ENCODE measurements around the gene B9D1. TPM values are rescaled to one million over a fixed set of nuclear protein-coding genes. Genes with fewer than 3 reads are reported as not detected.

Gene B9D1
- total and polyA plus RNA-seq, 2 experiments from 2014 or later, result 35.2 to 63.5 TPM

DNA sequence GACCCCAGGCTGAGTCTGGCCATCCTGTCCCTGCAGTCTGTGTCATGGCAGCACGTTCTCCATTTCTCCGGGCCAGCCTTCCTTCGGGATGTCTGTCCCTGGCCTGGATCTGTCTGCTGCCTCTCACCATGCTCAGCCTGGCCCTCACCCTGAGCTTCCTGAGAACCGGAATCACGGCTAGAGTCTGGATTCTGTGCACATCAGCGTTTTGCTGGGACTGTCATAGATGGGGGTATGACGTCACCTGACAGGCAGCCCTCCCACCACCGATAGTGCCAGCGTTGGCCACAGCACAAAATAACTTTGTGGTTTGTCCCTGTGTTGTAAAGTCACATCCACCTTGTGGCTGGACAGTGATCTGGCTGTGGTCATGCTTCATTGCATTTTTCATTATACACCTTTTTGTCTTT lies 59.2 kb downstream of the B9D1 start:
- ATAC-seq (no peak), DNase-seq (ENCODE audit: low spot score) (no peak)
- TF ChIP-seq ZNF114 (CRISPR knock-in tag; IDR thresholded peaks at IDR 0.05) (no peak), EZH2phosphoT487 (IDR thresholded peaks at IDR 0.05; ENCODE audit: unreplicated experiment) (no peak)
- TF ChIP-seq, protein P1, sequence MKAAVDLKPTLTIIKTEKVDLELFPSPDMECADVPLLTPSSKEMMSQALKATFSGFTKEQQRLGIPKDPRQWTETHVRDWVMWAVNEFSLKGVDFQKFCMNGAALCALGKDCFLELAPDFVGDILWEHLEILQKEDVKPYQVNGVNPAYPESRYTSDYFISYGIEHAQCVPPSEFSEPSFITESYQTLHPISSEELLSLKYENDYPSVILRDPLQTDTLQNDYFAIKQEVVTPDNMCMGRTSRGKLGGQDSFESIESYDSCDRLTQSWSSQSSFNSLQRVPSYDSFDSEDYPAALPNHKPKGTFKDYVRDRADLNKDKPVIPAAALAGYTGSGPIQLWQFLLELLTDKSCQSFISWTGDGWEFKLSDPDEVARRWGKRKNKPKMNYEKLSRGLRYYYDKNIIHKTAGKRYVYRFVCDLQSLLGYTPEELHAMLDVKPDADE (IDR thresholded peaks at IDR 0.05), result no peak
- TF ChIP-seq, protein P2, sequence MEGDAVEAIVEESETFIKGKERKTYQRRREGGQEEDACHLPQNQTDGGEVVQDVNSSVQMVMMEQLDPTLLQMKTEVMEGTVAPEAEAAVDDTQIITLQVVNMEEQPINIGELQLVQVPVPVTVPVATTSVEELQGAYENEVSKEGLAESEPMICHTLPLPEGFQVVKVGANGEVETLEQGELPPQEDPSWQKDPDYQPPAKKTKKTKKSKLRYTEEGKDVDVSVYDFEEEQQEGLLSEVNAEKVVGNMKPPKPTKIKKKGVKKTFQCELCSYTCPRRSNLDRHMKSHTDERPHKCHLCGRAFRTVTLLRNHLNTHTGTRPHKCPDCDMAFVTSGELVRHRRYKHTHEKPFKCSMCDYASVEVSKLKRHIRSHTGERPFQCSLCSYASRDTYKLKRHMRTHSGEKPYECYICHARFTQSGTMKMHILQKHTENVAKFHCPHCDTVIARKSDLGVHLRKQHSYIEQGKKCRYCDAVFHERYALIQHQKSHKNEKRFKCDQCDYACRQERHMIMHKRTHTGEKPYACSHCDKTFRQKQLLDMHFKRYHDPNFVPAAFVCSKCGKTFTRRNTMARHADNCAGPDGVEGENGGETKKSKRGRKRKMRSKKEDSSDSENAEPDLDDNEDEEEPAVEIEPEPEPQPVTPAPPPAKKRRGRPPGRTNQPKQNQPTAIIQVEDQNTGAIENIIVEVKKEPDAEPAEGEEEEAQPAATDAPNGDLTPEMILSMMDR (conservative IDR thresholded peaks at IDR 0.05; ENCODE audit: low read depth in 2 of 2), result no peak
- H3K27me3 Mint-ChIP-seq (ENCODE audit: insufficient read depth, low read depth, poor library complexity), result peaks cover 19% of the 10 kb centered on the region
- Histone ChIP-seq H3K27me3 (ENCODE audit: insufficient read depth) (no peaks in the 10 kb centered on the region), H3K4me2 (no peak overlapping the region), H4K20me1 (replicated peaks; ENCODE audit: insufficient read depth) (peaks cover 17% of the 10 kb centered on the region), H2AFZ (no peak overlapping the region), H3F3A (replicated peaks; ENCODE audit: low read depth) (no peaks in the 10 kb centered on the region), H3K27ac (ENCODE audit: low read depth) (no peak overlapping the region), H3K4me3 (no peak overlapping the region), H3K4me1 (ENCODE audit: insufficient read depth) (no peaks in the 10 kb centered on the region; the same call in 1 of the 2 replicates), H3K9me2 (ENCODE audit: insufficient read depth) (no peaks in the 10 kb centered on the region), H3K79me2 (replicated peaks; ENCODE audit: insufficient read depth) (peaks cover 21% of the 10 kb centered on the region), H3K36me3 (ENCODE audit: insufficient read depth) (no peaks in the 10 kb centered on the region)
- peaks cover 13% of the 10 kb centered on the region for H3K4me1 Mint-ChIP-seq
- no peaks in the 10 kb centered on the region; the same call in 1 of the 3 replicates for H3K36me3 Mint-ChIP-seq (ENCODE audit: low read depth)
- H3K4me3 Mint-ChIP-seq, result no peak overlapping the region
- H3K9me3 Mint-ChIP-seq, result no peaks in the 10 kb centered on the region
- H3K27ac Mint-ChIP-seq, result no peak overlapping the region

DNA sequence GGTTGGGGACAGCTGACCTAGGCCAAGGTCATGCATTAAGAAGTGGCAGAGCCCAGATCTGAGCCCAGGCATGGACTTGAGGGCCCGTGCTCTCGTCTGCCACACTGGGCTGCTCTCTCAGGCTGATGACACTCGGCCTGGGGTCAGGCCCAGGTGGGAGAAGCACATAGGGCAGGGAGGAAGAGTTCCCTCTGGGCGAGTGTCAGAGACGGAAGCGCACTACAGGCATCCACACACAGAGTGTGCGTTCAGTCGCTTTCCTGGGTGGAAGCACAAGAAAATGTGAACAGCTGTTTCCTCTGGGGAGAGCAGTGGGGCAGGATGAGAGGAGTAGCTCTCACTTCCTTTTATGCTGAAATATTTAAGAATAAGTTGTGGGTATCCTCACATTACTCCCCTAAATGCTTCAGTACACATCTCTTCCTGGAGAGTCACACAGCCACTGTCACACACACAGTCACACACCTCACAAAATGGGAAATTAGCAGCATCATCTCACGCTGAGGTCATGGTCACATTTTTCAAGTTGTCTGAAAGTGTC lies 59.7 kb downstream of the B9D1 start:
- no peaks in the 10 kb centered on the region for H3K9me2 ChIP-seq (ENCODE audit: insufficient read depth)
- H3K4me1 Mint-ChIP-seq, result peaks cover 13% of the 10 kb centered on the region
- no peaks in the 10 kb centered on the region for H3K36me3 ChIP-seq (ENCODE audit: insufficient read depth)
- no peaks in the 10 kb centered on the region for H3K27me3 ChIP-seq (ENCODE audit: insufficient read depth)
- no peak overlapping the region for H3K4me3 ChIP-seq
- H3K27ac Mint-ChIP-seq, result no peak overlapping the region; the same call in 1 of the 2 replicates
- no peak for ATAC-seq
- H3K4me2 ChIP-seq, result no peak overlapping the region
- no peaks in the 10 kb centered on the region for H3F3A ChIP-seq (replicated peaks; ENCODE audit: low read depth)
- peaks cover 17% of the 10 kb centered on the region for H4K20me1 ChIP-seq (replicated peaks; ENCODE audit: insufficient read depth)
- H3K4me3 Mint-ChIP-seq, result no peak overlapping the region
- no peak for DNase-seq (ENCODE audit: low spot score)
- peaks cover 21% of the 10 kb centered on the region for H3K79me2 ChIP-seq (replicated peaks; ENCODE audit: insufficient read depth)
- no peak overlapping the region for H3K27ac ChIP-seq (ENCODE audit: low read depth)
- no peaks in the 10 kb centered on the region for H3K9me3 Mint-ChIP-seq
- H3K4me1 ChIP-seq (ENCODE audit: insufficient read depth), result no peaks in the 10 kb centered on the region; the same call in 1 of the 2 replicates
- H3K27me3 Mint-ChIP-seq (ENCODE audit: insufficient read depth, low read depth, poor library complexity), result peaks cover 17% of the 10 kb centered on the region
- H2AFZ ChIP-seq, result no peak overlapping the region
- H3K36me3 Mint-ChIP-seq (ENCODE audit: low read depth), result no peaks in the 10 kb centered on the region; the same call in 1 of the 3 replicates
- TF ChIP-seq, protein P3, sequence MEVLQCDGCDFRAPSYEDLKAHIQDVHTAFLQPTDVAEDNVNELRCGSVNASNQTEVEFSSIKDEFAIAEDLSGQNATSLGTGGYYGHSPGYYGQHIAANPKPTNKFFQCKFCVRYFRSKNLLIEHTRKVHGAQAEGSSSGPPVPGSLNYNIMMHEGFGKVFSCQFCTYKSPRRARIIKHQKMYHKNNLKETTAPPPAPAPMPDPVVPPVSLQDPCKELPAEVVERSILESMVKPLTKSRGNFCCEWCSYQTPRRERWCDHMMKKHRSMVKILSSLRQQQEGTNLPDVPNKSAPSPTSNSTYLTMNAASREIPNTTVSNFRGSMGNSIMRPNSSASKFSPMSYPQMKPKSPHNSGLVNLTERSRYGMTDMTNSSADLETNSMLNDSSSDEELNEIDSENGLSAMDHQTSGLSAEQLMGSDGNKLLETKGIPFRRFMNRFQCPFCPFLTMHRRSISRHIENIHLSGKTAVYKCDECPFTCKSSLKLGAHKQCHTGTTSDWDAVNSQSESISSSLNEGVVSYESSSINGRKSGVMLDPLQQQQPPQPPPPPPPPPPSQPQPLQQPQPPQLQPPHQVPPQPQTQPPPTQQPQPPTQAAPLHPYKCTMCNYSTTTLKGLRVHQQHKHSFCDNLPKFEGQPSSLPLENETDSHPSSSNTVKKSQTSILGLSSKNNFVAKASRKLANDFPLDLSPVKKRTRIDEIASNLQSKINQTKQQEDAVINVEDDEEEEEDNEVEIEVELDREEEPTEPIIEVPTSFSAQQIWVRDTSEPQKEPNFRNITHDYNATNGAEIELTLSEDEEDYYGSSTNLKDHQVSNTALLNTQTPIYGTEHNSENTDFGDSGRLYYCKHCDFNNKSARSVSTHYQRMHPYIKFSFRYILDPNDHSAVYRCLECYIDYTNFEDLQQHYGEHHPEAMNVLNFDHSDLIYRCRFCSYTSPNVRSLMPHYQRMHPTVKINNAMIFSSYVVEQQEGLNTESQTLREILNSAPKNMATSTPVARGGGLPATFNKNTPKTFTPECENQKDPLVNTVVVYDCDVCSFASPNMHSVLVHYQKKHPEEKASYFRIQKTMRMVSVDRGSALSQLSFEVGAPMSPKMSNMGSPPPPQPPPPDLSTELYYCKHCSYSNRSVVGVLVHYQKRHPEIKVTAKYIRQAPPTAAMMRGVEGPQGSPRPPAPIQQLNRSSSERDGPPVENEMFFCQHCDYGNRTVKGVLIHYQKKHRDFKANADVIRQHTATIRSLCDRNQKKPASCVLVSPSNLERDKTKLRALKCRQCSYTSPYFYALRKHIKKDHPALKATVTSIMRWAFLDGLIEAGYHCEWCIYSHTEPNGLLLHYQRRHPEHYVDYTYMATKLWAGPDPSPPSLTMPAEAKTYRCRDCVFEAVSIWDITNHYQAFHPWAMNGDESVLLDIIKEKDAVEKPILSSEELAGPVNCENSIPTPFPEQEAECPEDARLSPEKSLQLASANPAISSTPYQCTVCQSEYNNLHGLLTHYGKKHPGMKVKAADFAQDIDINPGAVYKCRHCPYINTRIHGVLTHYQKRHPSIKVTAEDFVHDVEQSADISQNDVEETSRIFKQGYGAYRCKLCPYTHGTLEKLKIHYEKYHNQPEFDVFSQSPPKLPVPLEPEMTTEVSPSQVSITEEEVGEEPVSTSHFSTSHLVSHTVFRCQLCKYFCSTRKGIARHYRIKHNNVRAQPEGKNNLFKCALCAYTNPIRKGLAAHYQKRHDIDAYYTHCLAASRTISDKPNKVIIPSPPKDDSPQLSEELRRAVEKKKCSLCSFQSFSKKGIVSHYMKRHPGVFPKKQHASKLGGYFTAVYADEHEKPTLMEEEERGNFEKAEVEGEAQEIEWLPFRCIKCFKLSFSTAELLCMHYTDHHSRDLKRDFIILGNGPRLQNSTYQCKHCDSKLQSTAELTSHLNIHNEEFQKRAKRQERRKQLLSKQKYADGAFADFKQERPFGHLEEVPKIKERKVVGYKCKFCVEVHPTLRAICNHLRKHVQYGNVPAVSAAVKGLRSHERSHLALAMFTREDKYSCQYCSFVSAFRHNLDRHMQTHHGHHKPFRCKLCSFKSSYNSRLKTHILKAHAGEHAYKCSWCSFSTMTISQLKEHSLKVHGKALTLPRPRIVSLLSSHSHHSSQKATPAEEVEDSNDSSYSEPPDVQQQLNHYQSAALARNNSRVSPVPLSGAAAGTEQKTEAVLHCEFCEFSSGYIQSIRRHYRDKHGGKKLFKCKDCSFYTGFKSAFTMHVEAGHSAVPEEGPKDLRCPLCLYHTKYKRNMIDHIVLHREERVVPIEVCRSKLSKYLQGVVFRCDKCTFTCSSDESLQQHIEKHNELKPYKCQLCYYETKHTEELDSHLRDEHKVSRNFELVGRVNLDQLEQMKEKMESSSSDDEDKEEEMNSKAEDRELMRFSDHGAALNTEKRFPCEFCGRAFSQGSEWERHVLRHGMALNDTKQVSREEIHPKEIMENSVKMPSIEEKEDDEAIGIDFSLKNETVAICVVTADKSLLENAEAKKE (CRISPR knock-in tag; IDR thresholded peaks at IDR 0.05), result no peak
- TF ChIP-seq, protein P1 (IDR thresholded peaks at IDR 0.05), result no peak
- TF ChIP-seq ZNF331 (CRISPR knock-in tag; IDR thresholded peaks at IDR 0.05; ENCODE audit: low read depth) (no peak), ZNF114 (CRISPR knock-in tag; IDR thresholded peaks at IDR 0.05) (no peak), EZH2phosphoT487 (IDR thresholded peaks at IDR 0.05; ENCODE audit: unreplicated experiment) (no peak), STAT1 (IDR thresholded peaks at IDR 0.05; ENCODE audit: unreplicated experiment) (no peak)
- TF ChIP-seq, protein P2 (conservative IDR thresholded peaks at IDR 0.05; ENCODE audit: low read depth in 2 of 2), result no peak
